Measurements from ENCODE around the gene CD47. TPM values are rescaled to one million over a fixed set of nuclear protein-coding genes. Genes with fewer than 3 reads are reported as not detected.

Gene CD47
- 37.5 and 57.0 TPM in 2 replicates for total RNA-seq

- peak; percentile 83 to 95 for DNase-seq (ENCODE audit: low read depth in 2 of 2)
These were observed at the start of gene CD47 for GRCh38 chr3:108090701-108091497. TSS of gene CD47 (minus strand) at chr3:108091031. CDS start at chr3:108090908, 123 bp downstream.

- DNase-seq (ENCODE audit: low read depth in 2 of 2) = no peak
These were observed 46.6 kb upstream of the CD47 start for GRCh38 chr3:108137460-108137814.

- DNase-seq (ENCODE audit: low read depth in 2 of 2) = no peak
These were observed 46.0 kb upstream of the CD47 start for GRCh38 chr3:108136561-108137459.

GRCh38 chr3:108134555-108134880 lies 43.7 kb upstream of the CD47 start:
- DNase-seq (ENCODE audit: low read depth in 2 of 2) = no peak

GRCh38 chr3:108133858-108134554 lies 43.2 kb upstream of the CD47 start:
- no peak for DNase-seq (ENCODE audit: low read depth in 2 of 2)

GRCh38 chr3:108133048-108133369 lies 42.2 kb upstream of the CD47 start:
- DNase-seq (ENCODE audit: low read depth in 2 of 2) = no peak

GRCh38 chr3:108131475-108132134 lies 40.8 kb upstream of the CD47 start:
- DNase-seq (ENCODE audit: low read depth in 2 of 2) = no peak

GRCh38 chr3:108130701-108131474 lies 40.1 kb upstream of the CD47 start:
- DNase-seq (ENCODE audit: low read depth in 2 of 2) = peak in 1 of 2 donors; percentile 76

GRCh38 chr3:108130236-108130635 lies 39.4 kb upstream of the CD47 start:
- DNase-seq (ENCODE audit: low read depth in 2 of 2) = no peak

GRCh38 chr3:108127301-108127988 lies 36.6 kb upstream of the CD47 start:
- peak in 1 of 2 donors; percentile 24 for DNase-seq (ENCODE audit: low read depth in 2 of 2)

GRCh38 chr3:108126348-108126747 lies 35.5 kb upstream of the CD47 start:
- DNase-seq (ENCODE audit: low read depth in 2 of 2) = no peak

GRCh38 chr3:108125550-108126071 lies 34.8 kb upstream of the CD47 start:
- DNase-seq (ENCODE audit: low read depth in 2 of 2) = peak; percentile 92 to 95

- no peak for DNase-seq (ENCODE audit: low read depth in 2 of 2)
These were observed 34.3 kb upstream of the CD47 start for GRCh38 chr3:108125153-108125543.

- peak in 1 of 2 donors; percentile 22 for DNase-seq (ENCODE audit: low read depth in 2 of 2)
These were observed 33.7 kb upstream of the CD47 start for GRCh38 chr3:108124337-108125152.

- no peak for DNase-seq (ENCODE audit: low read depth in 2 of 2)
These were observed 32.5 kb upstream of the CD47 start for GRCh38 chr3:108123326-108123725.

- DNase-seq (ENCODE audit: low read depth in 2 of 2) = no peak
These were observed 31.4 kb upstream of the CD47 start for GRCh38 chr3:108122276-108122675.

- no peak for DNase-seq (ENCODE audit: low read depth in 2 of 2)
These were observed 28.7 kb upstream of the CD47 start for GRCh38 chr3:108119398-108120104.

GRCh38 chr3:108118038-108118768 lies 27.4 kb upstream of the CD47 start:
- DNase-seq (ENCODE audit: low read depth in 2 of 2) = no peak

All from dermis microvascular lymphatic vessel endothelial cell (primary cell).